Measurements from ENCODE around the gene PBRM1. TPM values are rescaled to one million over a fixed set of nuclear protein-coding genes. Genes with fewer than 3 reads are reported as not detected.

Gene PBRM1
- total and polyA plus RNA-seq, 7 donors = 8.4 to 94.2 (median 82.8) TPM

DNA sequence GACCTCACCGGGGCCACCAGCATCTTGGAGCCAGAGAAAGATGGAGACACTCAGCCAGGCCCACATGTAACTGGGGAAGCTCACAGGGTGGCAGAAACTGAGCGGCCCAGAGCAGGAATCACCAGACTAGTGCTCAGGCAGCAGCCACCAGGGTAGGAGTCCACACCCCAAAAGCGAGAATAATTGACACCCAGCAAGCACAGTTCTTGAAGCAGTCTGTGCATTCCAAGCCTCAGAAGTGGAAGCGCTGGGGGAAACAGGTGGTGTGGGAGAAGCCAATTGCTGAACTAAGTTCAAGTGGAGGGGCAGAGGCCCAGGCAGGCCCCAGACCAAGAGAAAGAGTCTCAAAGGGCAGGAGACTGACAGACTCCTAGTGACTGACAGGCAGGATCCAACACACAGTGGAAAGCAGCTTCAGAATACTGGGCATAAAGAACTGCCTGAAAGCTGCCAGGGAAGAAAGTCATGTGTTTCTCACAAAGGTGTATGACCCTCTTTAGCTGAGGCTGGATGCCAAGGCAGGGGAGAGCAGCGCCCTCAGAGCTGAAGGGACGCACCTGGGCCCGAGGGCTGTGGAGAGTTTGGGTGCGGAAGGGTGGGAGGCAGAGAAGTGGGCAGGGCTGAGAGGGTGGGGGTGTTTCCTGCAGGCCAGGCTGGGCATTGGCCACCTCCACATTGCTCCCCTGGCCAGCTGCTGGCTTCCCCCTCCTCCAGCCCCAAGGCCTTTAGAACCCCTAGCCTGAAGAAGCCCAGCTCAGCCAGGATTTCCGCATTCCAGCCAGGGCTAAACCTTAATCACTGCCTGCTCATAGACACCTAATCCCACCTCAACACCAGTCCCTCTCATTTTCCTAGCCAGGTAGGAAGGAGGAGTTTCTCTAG is 159.8 kb downstream of the PBRM1 start:
- peaks cover 0 to 15% (median 0%) of the 10 kb centered on the region in 4 donors for H3K4me1 ChIP-seq
- intact Hi-C loops (cut with DNase I) = no loop called here
- H3K36me3 ChIP-seq = peaks cover 0 to 31% (median 7%) of the 10 kb centered on the region in 4 donors
- H3K9me3 ChIP-seq = no peaks in the 10 kb centered on the region
- no peaks in the 10 kb centered on the region for H3K27me3 ChIP-seq
- TF ChIP-seq EP300 (IDR thresholded peaks at IDR 0.05) = no peak
- TF ChIP-seq POLR2AphosphoS5 (IDR thresholded peaks at IDR 0.05) = no peak
- TF ChIP-seq POLR2A (IDR thresholded peaks at IDR 0.05) = no peak
- TF ChIP-seq, protein P1, sequence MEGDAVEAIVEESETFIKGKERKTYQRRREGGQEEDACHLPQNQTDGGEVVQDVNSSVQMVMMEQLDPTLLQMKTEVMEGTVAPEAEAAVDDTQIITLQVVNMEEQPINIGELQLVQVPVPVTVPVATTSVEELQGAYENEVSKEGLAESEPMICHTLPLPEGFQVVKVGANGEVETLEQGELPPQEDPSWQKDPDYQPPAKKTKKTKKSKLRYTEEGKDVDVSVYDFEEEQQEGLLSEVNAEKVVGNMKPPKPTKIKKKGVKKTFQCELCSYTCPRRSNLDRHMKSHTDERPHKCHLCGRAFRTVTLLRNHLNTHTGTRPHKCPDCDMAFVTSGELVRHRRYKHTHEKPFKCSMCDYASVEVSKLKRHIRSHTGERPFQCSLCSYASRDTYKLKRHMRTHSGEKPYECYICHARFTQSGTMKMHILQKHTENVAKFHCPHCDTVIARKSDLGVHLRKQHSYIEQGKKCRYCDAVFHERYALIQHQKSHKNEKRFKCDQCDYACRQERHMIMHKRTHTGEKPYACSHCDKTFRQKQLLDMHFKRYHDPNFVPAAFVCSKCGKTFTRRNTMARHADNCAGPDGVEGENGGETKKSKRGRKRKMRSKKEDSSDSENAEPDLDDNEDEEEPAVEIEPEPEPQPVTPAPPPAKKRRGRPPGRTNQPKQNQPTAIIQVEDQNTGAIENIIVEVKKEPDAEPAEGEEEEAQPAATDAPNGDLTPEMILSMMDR (IDR thresholded peaks at IDR 0.05) = no peak
- H3K4me3 ChIP-seq = no peak overlapping the region
- DNase-seq = peak; percentile 58
- peak overlapping the region; percentile 3 to 62 (median 34) for H3K27ac ChIP-seq
- WGBS, 2 donors = 86 to 87% methylated on average over 9 of the region's 9 CpGs

DNA sequence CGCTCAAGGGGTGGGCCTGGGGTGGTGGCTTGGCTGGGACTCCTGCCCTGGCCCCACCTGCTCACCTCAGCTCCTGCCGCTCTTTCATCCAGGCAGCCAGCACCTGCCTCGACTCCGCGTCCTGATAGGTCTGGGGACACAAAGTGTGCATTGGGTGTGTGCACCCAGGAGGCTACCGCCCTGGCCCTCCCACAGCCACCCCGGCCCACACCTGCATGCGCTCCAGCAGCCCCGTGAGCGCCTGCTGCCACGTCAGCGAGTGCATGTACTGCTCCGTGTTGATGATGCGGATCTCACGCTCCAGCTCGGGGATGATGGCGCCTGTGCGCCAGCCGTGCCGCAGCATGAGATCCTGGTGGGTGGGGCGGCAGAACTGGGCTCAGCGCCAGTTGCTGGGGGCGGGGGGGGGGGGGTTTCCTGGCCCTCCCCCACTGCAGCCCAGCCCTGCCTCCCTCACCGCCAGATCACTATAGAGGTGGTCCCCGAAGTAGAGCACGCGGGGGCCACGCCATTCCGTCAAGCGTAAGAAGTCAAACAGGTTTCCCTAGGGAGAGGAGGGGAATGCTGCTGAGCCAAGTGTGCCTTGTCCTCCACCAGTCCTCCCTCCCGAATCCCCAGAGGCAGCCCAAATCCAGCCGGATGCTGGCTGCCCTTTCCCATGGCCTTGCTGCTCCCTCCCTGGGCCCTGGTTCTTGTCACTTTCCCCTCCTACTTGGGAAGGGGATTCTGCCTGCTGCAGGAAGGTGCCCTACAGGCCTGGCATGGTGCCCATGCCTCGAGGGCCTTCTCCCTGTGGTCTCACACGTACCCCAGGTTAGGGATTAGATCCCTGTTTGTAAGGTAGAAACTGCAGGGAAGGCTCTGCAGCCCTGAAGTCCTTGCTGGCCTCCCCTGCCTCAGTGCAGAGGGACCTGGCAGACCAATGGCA is 160.7 kb downstream of the PBRM1 start:
- no peak overlapping the region for H3K4me3 ChIP-seq
- peaks cover 0 to 31% (median 7%) of the 10 kb centered on the region in 4 donors for H3K36me3 ChIP-seq
- 87% methylated on average over 34 of the region's 34 CpGs for WGBS, 2 donors
- H3K9me3 ChIP-seq = no peaks in the 10 kb centered on the region
- no peaks in the 10 kb centered on the region for H3K27me3 ChIP-seq
- intact Hi-C loops (cut with DNase I) = no loop called here
- peak overlapping the region; percentile 3 to 62 (median 34) for H3K27ac ChIP-seq
- peaks cover 0 to 15% (median 0%) of the 10 kb centered on the region in 4 donors for H3K4me1 ChIP-seq
- no peak for TF ChIP-seq EP300 (IDR thresholded peaks at IDR 0.05)
- DNase-seq = peak; percentile 66

DNA sequence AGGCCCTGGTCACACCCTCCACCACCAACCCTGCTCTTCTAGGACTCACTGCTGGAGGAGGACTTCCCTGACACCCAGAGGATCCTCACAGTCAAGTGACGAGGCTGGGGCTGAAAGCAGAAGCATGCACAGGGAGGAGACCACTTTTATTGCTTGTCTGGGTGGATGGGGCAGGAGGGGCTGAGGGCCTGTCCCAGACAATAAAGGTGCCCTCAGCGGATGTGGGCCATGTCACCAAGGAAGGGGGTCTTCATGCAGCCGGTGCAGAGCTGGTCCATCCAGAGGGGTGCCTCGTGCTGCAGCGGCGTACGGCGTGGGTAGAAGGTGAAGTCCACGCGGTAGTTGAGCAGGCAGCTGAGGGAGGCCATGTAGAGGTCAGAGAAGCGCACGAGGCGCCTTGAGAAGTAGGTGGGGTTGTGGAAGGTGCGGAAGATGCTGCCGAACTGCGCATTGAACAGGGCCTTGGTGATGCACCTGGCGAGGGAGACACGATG is 161.4 kb downstream of the PBRM1 start:
- Histone ChIP-seq H3K27me3 (no peaks in the 10 kb centered on the region), H3K4me1 (peaks cover 0 to 15% (median 0%) of the 10 kb centered on the region in 4 donors), H3K9me3 (no peaks in the 10 kb centered on the region), H3K27ac (peak overlapping the region in 3 of 4 donors; percentile 21 to 62 (median 47)), H3K36me3 (peaks cover 0 to 31% (median 7%) of the 10 kb centered on the region in 4 donors), H3K4me3 (no peak overlapping the region)
- peak; percentile 48 for DNase-seq
- WGBS, 2 donors = 95% methylated on average over 18 of the region's 18 CpGs
- TF ChIP-seq POLR2A (IDR thresholded peaks at IDR 0.05) (no peak), EP300 (IDR thresholded peaks at IDR 0.05) (no peak), POLR2AphosphoS5 (IDR thresholded peaks at IDR 0.05) (no peak)
- TF ChIP-seq, protein P1 (IDR thresholded peaks at IDR 0.05) = no peak
- intact Hi-C loops (cut with DNase I) = no loop called here

DNA sequence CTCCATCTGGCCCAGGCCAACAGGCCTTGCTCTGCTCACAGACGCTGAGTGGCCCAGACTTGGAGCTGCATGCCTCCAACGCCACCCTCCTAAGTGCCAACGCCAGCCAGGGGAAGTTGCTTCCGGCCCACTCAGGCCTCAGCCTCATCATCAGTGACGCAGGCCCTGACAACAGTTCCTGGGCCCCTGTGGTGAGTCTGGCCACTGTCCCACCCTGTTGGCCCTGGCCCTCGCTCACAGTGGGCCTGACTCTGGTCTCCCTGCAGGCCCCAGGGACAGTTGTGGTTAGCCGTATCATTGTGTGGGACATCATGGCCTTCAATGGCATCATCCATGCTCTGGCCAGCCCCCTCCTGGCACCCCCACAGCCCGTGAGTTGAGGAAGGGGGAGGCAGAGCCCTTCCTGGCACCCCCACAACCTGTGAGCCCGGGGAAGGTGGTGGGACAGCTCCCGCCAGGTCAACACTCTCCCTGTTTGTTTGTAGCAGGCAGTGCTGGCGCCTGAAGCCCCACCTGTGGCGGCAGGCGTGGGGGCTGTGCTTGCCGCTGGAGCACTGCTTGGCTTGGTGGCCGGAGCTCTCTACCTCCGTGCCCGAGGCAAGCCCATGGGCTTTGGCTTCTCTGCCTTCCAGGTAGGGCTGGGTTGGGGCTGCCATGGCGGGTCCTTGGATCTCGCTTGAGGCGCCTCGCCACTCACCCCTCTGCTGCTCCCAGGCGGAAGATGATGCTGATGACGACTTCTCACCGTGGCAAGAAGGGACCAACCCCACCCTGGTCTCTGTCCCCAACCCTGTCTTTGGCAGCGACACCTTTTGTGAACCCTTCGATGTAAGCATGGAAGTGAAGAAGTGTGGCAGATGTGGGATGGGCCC is 162.1 kb downstream of the PBRM1 start:
- WGBS, 2 donors = 95% methylated on average over 26 of the region's 26 CpGs
- Histone ChIP-seq H3K9me3 (no peaks in the 10 kb centered on the region), H3K4me3 (no peak overlapping the region), H3K36me3 (peaks cover 0 to 28% (median 5%) of the 10 kb centered on the region in 4 donors), H3K27me3 (no peaks in the 10 kb centered on the region), H3K4me1 (peaks cover 0 to 21% (median 3%) of the 10 kb centered on the region in 4 donors), H3K27ac (no peak overlapping the region)
- intact Hi-C loops (cut with DNase I) = no loop called here
- TF ChIP-seq POLR2A (IDR thresholded peaks at IDR 0.05) = no peak
- TF ChIP-seq, protein P1 (IDR thresholded peaks at IDR 0.05) = no peak
- no peak for TF ChIP-seq EP300 (IDR thresholded peaks at IDR 0.05)
- TF ChIP-seq POLR2AphosphoS5 (IDR thresholded peaks at IDR 0.05) = no peak
- peak; percentile 62 for DNase-seq
